Stimulated activated naive B cell treated with anti-CD40 and anti-IgM and Interleukin-4, amounts not matched to agents 10 μg/mL and 1 μg/mL and 100 μg/mL, for 72 hours (primary cell): Measurements from ENCODE around the gene ZNF546.

ENCODE experiments used
- ATAC-seq, 2 donors: fragments of 150-1000 bp; cut with Tn5 transposase; replicated peaks; 2 replicates each; pipeline ENCODE4 v1.10.0; 2021; ENCODE audit warnings: moderate library complexity in 1 of 2
- DNase-seq: peaks from one replicate; pipeline ENCODE4 v3.0.0; 2021
- H3K27ac Mint-ChIP-seq: one replicate; pipeline ENCODE4 v1.8.0; 2022; ENCODE audit warnings: mild to moderate bottlenecking, mixed read lengths
- H3K27me3 Mint-ChIP-seq, 2 donors: one replicate each; pipeline ENCODE4 v1.8.0; 2022; ENCODE audit warnings: mixed read lengths in 2 of 2
- H3K36me3 Mint-ChIP-seq, 2 donors: one replicate each; pipeline ENCODE4 v1.8.0; 2022; ENCODE audit warnings: mixed read lengths in 2 of 2, mild to moderate bottlenecking in 1 of 2
- H3K4me1 Mint-ChIP-seq, 2 donors: one replicate each; pipeline ENCODE4 v1.8.0; 2022; ENCODE audit warnings: mixed read lengths in 2 of 2, mild to moderate bottlenecking in 1 of 2
- H3K4me3 Mint-ChIP-seq, 2 donors: one replicate each; pipeline ENCODE4 v1.8.0; 2022; ENCODE audit warnings: mild to moderate bottlenecking in 2 of 2, mixed read lengths in 2 of 2, moderate library complexity in 1 of 2
- H3K9me3 Mint-ChIP-seq, 2 donors: one replicate each; pipeline ENCODE4 v1.8.0; 2022; ENCODE audit warnings: mixed read lengths in 2 of 2, mild to moderate bottlenecking in 1 of 2

Gene ZNF546

GRCh38 chr19:40053491-40053890, 56.6 kb downstream of the ZNF546 start:
- Mint-ChIP-seq H3K4me1 (peaks cover 18 to 50% of the 10 kb centered on the region in 2 donors), H3K4me3 (peak overlapping the region in 1 of 2 donors; percentile 8), H3K9me3 (peaks cover 0 to 8% of the 10 kb centered on the region in 2 donors), H3K27ac (no peak overlapping the region), H3K27me3 (no peaks in the 10 kb centered on the region), H3K36me3 (peaks cover 27 to 33% of the 10 kb centered on the region in 2 donors)
- ATAC-seq, result no peak
- no peak for DNase-seq

GRCh38 chr19:40054632-40055031, 57.8 kb downstream of the ZNF546 start:
- H3K36me3 Mint-ChIP-seq, result peaks cover 25 to 30% of the 10 kb centered on the region in 2 donors
- peaks cover 3 to 5% of the 10 kb centered on the region in 2 donors for H3K27me3 Mint-ChIP-seq
- H3K4me3 Mint-ChIP-seq, result peak overlapping the region; percentile 97
- peaks cover 18 to 50% of the 10 kb centered on the region in 2 donors for H3K4me1 Mint-ChIP-seq
- DNase-seq, result no peak
- H3K27ac Mint-ChIP-seq, result peak overlapping the region; percentile 31
- ATAC-seq, result no peak
- peaks cover 10 to 12% of the 10 kb centered on the region in 2 donors for H3K9me3 Mint-ChIP-seq

- H3K4me1 Mint-ChIP-seq, result peaks cover 18 to 50% of the 10 kb centered on the region in 2 donors
- peak overlapping the region; percentile 96 for H3K27ac Mint-ChIP-seq
- peaks cover 15 to 16% of the 10 kb centered on the region in 2 donors for H3K9me3 Mint-ChIP-seq
- peaks cover 6 to 9% of the 10 kb centered on the region in 2 donors for H3K27me3 Mint-ChIP-seq
- peaks cover 26 to 32% of the 10 kb centered on the region in 2 donors for H3K36me3 Mint-ChIP-seq
- peak overlapping the region; percentile 97 for H3K4me3 Mint-ChIP-seq
- ATAC-seq, result no peak
- no peak for DNase-seq
These were observed 58.2 kb downstream of the ZNF546 start for GRCh38 chr19:40055049-40055448.

GRCh38 chr19:40055832-40056504, 59.1 kb downstream of the ZNF546 start, which contains the start of gene ZNF780B:
Gene ZNF780B, minus strand, starts transcription at chr19:40056231. Its CDS starts 5,899 bp downstream, at chr19:40050332.
- Mint-ChIP-seq H3K36me3 (peaks cover 22 to 25% of the 10 kb centered on the region in 2 donors), H3K9me3 (peaks cover 14 to 15% of the 10 kb centered on the region in 2 donors), H3K4me3 (peak within 1 kb of the TSS; percentile 97), H3K27ac (peak within 1 kb of the TSS; percentile 96), H3K27me3 (peaks cover 6 to 9% of the 10 kb centered on the region in 2 donors), H3K4me1 (peaks cover 18 to 44% of the 10 kb centered on the region in 2 donors)
- DNase-seq (peak; percentile 65), ATAC-seq (peak; percentile 93 to 95)

GRCh38 chr19:40056505-40056904, 59.6 kb downstream of the ZNF546 start:
- DNase-seq (no peak), ATAC-seq (peak in 1 of 2 donors; percentile 13)
- peaks cover 6 to 9% of the 10 kb centered on the region in 2 donors for H3K27me3 Mint-ChIP-seq
- peaks cover 14 to 15% of the 10 kb centered on the region in 2 donors for H3K9me3 Mint-ChIP-seq
- peak overlapping the region; percentile 97 for H3K4me3 Mint-ChIP-seq
- H3K36me3 Mint-ChIP-seq, result peaks cover 22 to 25% of the 10 kb centered on the region in 2 donors
- peaks cover 18 to 44% of the 10 kb centered on the region in 2 donors for H3K4me1 Mint-ChIP-seq
- H3K27ac Mint-ChIP-seq, result peak overlapping the region; percentile 96

GRCh38 chr19:40057166-40057565, 60.3 kb downstream of the ZNF546 start:
- DNase-seq (no peak), ATAC-seq (no peak)
- H3K36me3 Mint-ChIP-seq, result peaks cover 22 to 23% of the 10 kb centered on the region in 2 donors
- H3K9me3 Mint-ChIP-seq, result peaks cover 14 to 15% of the 10 kb centered on the region in 2 donors
- no peak overlapping the region for H3K27ac Mint-ChIP-seq
- H3K4me1 Mint-ChIP-seq, result peaks cover 17 to 43% of the 10 kb centered on the region in 2 donors
- H3K27me3 Mint-ChIP-seq, result peaks cover 6 to 9% of the 10 kb centered on the region in 2 donors
- H3K4me3 Mint-ChIP-seq, result peak overlapping the region in 1 of 2 donors; percentile 97

GRCh38 chr19:40059624-40060023, 62.8 kb downstream of the ZNF546 start:
- H3K4me1 Mint-ChIP-seq, result peaks cover 10 to 20% of the 10 kb centered on the region in 2 donors
- no peak overlapping the region for H3K27ac Mint-ChIP-seq
- ATAC-seq (no peak), DNase-seq (no peak)
- no peak overlapping the region for H3K4me3 Mint-ChIP-seq
- H3K36me3 Mint-ChIP-seq, result peaks cover 10% of the 10 kb centered on the region in 2 donors
- peaks cover 6 to 9% of the 10 kb centered on the region in 2 donors for H3K27me3 Mint-ChIP-seq
- H3K9me3 Mint-ChIP-seq, result peaks cover 13 to 16% of the 10 kb centered on the region in 2 donors

- Mint-ChIP-seq H3K9me3 (peaks cover 4% of the 10 kb centered on the region in 2 donors), H3K36me3 (peaks cover 38 to 56% of the 10 kb centered on the region in 2 donors), H3K27ac (no peak overlapping the region), H3K4me3 (no peak overlapping the region), H3K4me1 (peaks cover 1 to 5% of the 10 kb centered on the region in 2 donors), H3K27me3 (no peaks in the 10 kb centered on the region)
- no peak for DNase-seq
- no peak for ATAC-seq
These were observed 73.2 kb downstream of the ZNF546 start for GRCh38 chr19:40070058-40070457.
